Measurements from ENCODE around the gene C19orf25.

C19orf25 gene

DNA sequence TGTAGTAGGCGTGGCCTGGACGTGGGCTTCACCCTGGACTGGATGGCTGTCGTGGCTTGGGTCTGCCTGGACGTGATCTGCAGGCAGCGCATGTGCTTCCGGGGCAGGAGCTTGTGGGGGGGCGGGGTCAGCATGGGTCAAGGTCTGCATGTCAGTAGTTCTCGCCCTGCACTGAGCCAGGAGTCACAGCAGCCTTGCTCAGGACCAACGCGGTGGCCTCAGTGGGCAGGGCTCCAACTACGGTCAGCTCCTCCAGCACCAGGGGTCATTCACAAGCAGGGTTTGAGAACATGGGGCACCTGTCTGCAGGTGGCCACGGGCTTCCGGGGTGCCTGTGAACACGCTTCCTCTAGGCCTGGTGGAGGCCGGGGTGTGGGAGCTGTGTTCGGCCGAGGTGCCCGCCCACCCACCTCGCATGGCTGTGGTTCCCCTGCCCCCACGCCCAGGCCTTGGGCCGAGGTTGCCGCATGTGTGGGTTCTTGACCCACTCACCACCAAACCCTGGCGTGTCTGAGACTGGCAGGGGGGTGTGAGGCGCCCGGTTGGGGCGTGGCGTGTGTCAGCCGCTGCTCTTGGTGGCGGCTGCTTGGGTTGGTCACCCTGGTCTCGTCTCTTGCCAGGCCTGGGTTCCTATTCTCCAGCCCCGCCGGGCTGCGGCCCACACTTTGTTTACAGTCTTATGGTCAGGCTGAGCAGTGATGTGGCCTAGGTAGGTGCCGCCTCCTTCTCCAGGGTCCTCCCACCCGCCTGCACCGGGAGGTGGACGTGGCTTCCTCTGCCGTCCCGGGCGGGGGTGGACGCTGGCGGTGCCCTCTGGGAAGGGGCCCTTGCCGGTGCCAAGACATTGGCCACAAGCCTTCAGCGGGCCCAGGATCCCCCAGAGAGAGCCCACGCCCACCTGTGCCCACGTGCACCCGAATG lies 45.6 kb downstream of the C19orf25 start:
- no peak overlapping the region for H3K4me3 ChIP-seq (ENCODE audit: low read length)
- no peak overlapping the region for H3K27ac ChIP-seq (ENCODE audit: low read length)
- no peaks in the 10 kb centered on the region for H3K4me1 ChIP-seq (ENCODE audit: insufficient read depth, low read length)
- H3K9ac ChIP-seq (ENCODE audit: low read depth, low read length), result no peak overlapping the region
- peaks cover 58% of the 10 kb centered on the region for H3K36me3 ChIP-seq (ENCODE audit: insufficient read depth, low read depth, low read length)
- no peaks in the 10 kb centered on the region for H3K27me3 ChIP-seq (ENCODE audit: insufficient read depth, low read length)
- H3K9me3 ChIP-seq (ENCODE audit: insufficient read depth, low read depth, low read length), result no peaks in the 10 kb centered on the region

DNA sequence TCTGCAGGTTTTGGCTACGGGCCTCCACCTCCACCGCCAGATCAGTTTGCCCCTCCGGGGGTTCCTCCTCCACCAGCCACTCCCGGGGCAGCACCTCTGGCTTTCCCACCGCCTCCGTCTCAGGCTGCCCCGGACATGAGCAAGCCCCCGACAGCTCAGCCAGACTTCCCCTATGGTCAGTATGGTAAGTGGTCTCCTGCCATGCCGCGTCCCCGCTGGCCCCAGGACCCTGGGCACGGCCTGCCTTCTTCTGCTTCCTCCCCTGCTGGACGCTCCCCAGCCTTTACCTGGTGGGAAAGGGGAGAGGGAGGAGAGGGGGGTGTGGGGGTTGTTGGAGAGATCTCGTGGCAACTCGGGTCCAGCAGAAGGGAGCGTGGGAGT lies 46.5 kb downstream of the C19orf25 start:
- Histone ChIP-seq H3K27ac (ENCODE audit: low read length) (no peak overlapping the region), H3K36me3 (ENCODE audit: insufficient read depth, low read depth, low read length) (peaks cover 67% of the 10 kb centered on the region), H3K27me3 (ENCODE audit: insufficient read depth, low read length) (no peaks in the 10 kb centered on the region), H3K4me3 (ENCODE audit: low read length) (no peak overlapping the region), H3K9me3 (ENCODE audit: insufficient read depth, low read depth, low read length) (no peaks in the 10 kb centered on the region), H3K9ac (ENCODE audit: low read depth, low read length) (no peak overlapping the region), H3K4me1 (ENCODE audit: insufficient read depth, low read length) (no peaks in the 10 kb centered on the region)

DNA sequence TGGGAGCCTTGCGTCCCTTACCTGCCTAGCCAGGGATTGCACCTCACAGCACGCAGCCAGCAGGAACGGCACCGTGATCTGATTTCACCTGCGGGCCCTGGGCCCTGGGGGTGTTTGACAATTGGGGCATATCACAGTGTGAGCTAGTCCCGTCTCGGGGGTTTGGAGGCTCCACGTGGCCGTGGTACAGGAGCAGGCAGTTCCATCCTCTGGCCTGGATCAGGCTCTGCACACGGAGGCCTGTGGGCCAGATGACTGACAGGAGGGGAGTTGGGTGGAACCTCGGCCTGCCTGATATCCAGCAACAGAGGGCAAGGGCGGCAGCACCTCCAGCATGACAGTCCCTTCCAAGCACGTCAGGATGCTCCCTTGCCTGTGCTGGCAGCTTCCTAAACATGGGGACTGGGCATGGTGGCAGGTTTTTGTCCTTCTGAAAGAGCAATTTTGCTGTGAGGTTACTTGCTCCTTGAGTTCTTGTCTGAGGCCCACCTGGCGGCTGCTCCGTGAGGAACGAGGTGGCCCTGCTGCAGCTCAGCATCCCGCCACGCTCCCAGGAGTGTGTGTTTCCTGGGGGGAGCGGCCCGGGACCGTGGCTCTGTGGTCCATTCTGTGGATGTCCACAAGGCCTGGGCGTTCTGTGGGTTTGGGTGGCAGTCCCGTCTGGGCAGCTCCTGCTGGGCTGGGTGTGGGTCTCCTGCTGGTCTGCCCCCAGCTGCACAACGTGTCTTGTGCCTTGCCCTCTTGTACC lies 47.1 kb downstream of the C19orf25 start:
- Histone ChIP-seq H3K36me3 (ENCODE audit: insufficient read depth, low read depth, low read length) (peaks cover 73% of the 10 kb centered on the region), H3K27ac (ENCODE audit: low read length) (no peak overlapping the region), H3K9ac (ENCODE audit: low read depth, low read length) (no peak overlapping the region), H3K27me3 (ENCODE audit: insufficient read depth, low read length) (no peaks in the 10 kb centered on the region), H3K4me1 (ENCODE audit: insufficient read depth, low read length) (no peaks in the 10 kb centered on the region), H3K9me3 (ENCODE audit: insufficient read depth, low read depth, low read length) (no peaks in the 10 kb centered on the region), H3K4me3 (ENCODE audit: low read length) (no peak overlapping the region)

DNA sequence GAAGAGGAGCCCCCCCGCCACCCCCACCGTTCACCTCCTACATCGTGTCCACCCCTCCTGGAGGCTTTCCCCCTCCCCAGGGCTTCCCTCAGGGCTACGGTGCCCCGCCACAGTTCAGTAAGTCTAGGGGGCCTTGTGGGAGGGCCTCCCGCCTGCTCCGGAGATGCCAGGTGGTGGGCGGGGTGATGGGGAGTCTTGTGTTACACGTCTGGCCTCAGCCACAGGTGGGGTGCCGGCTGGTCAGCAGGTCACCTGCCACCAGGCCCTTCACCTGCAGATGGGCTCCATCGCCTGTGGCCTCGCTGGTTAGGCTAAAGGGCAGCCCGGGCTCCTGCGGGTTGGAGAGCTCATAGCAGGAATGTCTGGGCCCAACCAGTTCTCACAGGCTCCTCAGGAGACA lies 48.8 kb downstream of the C19orf25 start:
- H3K27me3 ChIP-seq (ENCODE audit: insufficient read depth, low read length), result no peaks in the 10 kb centered on the region
- no peaks in the 10 kb centered on the region for H3K4me1 ChIP-seq (ENCODE audit: insufficient read depth, low read length)
- peaks cover 85% of the 10 kb centered on the region for H3K36me3 ChIP-seq (ENCODE audit: insufficient read depth, low read depth, low read length)
- H3K27ac ChIP-seq (ENCODE audit: low read length), result no peak overlapping the region
- H3K4me3 ChIP-seq (ENCODE audit: low read length), result no peak overlapping the region
- no peaks in the 10 kb centered on the region for H3K9me3 ChIP-seq (ENCODE audit: insufficient read depth, low read depth, low read length)
- H3K9ac ChIP-seq (ENCODE audit: low read depth, low read length), result no peak overlapping the region

DNA sequence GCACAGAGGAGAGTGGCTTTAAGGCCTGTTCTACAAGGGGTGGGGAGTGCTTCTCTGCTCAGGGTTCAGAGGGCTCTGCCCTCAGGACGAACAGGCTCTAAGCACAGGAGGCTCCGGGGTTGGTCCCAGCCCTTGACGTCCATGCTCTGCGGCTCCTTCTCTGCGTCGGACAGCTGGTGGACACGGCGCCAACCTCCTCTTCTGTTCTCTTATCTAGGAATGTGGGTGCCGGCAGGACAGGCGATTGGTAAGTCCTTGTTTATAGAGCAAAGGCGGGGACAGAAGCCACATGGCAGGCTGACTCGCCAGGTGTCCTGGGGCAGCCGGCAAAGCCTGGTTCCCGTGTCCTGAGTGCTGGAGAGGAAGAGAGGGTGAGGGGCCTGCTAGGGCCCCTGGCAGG lies 49.3 kb downstream of the C19orf25 start:
- Histone ChIP-seq H3K36me3 (ENCODE audit: insufficient read depth, low read depth, low read length) (peaks cover 88% of the 10 kb centered on the region), H3K27me3 (ENCODE audit: insufficient read depth, low read length) (no peaks in the 10 kb centered on the region), H3K4me1 (ENCODE audit: insufficient read depth, low read length) (no peaks in the 10 kb centered on the region), H3K27ac (ENCODE audit: low read length) (no peak overlapping the region), H3K4me3 (ENCODE audit: low read length) (no peak overlapping the region), H3K9me3 (ENCODE audit: insufficient read depth, low read depth, low read length) (no peaks in the 10 kb centered on the region), H3K9ac (ENCODE audit: low read depth, low read length) (no peak overlapping the region)

DNA sequence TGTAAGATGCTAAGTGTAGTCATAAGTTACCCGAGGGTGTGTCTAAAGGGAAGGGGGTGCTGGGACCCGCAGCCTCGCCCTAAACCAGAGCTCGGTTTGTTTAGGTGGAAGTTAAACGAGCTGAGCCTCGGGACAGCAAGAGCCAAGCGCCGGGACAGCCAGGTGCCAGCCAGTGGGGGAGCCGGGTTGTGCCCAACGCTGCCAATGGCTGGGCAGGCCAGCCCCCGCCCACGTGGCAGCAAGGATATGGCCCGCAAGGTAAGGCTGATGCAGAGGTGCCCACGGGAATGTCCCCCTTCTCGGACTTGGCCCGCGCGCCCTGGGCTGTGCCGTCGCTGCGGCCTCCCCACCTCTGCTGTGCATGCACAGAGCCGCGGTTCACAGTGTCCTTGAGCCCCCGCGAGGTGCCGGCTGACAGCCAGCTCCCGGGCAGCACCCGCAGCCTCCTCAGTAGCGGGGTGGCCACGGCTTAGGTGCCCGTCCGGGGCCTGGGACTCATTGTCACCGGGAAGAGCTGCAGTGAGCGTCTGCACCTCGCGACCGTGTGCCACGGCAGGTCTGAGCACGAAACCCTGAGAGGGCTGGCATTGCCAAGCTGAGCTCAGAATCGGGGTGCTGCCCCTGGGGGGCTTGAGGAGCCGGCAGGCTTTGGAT lies 50.1 kb downstream of the C19orf25 start:
- Histone ChIP-seq H3K9ac (ENCODE audit: low read depth, low read length) (no peak overlapping the region), H3K27ac (ENCODE audit: low read length) (no peak overlapping the region), H3K27me3 (ENCODE audit: insufficient read depth, low read length) (no peaks in the 10 kb centered on the region), H3K4me1 (ENCODE audit: insufficient read depth, low read length) (no peaks in the 10 kb centered on the region), H3K9me3 (ENCODE audit: insufficient read depth, low read depth, low read length) (no peaks in the 10 kb centered on the region), H3K36me3 (ENCODE audit: insufficient read depth, low read depth, low read length) (peaks cover 88% of the 10 kb centered on the region), H3K4me3 (ENCODE audit: low read length) (no peak overlapping the region)

DNA sequence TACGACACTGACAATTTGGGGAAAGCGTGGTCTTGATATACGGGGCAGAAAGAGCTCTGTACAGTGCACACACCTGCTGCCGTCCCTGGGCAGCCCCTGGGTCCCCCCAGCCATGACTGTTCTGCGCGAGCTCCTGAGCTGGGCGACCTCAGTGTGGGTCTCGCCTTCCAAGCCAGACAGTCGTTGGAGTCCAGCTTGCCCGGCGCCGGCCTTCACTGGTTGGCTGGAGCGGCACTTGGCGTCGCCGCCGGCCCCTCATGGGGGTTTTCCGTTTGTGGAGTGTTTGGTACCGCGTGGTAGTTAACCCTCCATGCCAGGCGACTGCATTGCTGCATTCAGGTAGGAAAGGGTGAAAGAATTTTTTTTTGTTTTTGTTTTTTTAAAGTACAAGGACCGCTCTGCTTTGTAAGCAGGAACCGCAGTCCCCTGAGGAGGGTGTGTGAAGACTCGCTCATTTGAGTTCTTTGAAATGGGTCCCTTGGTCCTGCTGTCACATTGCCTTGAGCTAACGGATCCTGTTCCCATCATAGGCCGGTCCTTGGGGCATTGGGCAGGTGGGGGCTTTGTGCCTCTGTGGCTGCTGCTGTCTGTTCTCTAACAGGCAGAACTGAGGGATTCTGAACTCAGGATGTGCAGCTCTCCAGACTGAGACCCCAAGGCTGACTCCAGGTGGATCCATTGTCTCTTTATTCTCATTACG lies 51.6 kb downstream of the C19orf25 start:
- no peaks in the 10 kb centered on the region for H3K27me3 ChIP-seq (ENCODE audit: insufficient read depth, low read length)
- H3K4me3 ChIP-seq (ENCODE audit: low read length), result no peak overlapping the region
- H3K27ac ChIP-seq (ENCODE audit: low read length), result no peak overlapping the region
- H3K9me3 ChIP-seq (ENCODE audit: insufficient read depth, low read depth, low read length), result no peaks in the 10 kb centered on the region
- H3K4me1 ChIP-seq (ENCODE audit: insufficient read depth, low read length), result no peaks in the 10 kb centered on the region
- H3K36me3 ChIP-seq (ENCODE audit: insufficient read depth, low read depth, low read length), result peaks cover 91% of the 10 kb centered on the region
- no peak overlapping the region for H3K9ac ChIP-seq (ENCODE audit: low read depth, low read length)

DNA sequence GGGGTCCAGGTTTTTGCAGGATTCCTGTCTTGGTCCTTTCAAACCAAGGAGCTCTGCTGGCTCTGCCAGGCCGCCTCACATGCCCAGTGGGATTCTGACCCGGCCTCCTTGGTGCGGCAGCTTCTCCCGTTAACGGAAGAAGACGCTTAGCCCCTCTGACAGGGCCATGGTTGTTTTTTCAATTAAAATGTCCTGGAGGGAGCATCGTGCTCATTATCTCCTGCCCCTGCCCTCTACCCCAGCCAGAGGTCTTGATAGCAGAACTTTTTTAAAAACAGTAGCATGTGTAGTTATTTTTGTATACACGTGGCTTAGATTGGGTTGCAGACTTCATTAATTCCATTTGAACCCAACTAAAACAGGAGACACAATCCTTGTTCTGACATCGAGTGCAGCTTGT lies 52.3 kb downstream of the C19orf25 start:
- H3K9me3 ChIP-seq (ENCODE audit: insufficient read depth, low read depth, low read length), result no peaks in the 10 kb centered on the region
- H3K9ac ChIP-seq (ENCODE audit: low read depth, low read length), result no peak overlapping the region
- H3K4me3 ChIP-seq (ENCODE audit: low read length), result no peak overlapping the region
- H3K4me1 ChIP-seq (ENCODE audit: insufficient read depth, low read length), result no peaks in the 10 kb centered on the region
- no peaks in the 10 kb centered on the region for H3K27me3 ChIP-seq (ENCODE audit: insufficient read depth, low read length)
- no peak overlapping the region for H3K27ac ChIP-seq (ENCODE audit: low read length)
- H3K36me3 ChIP-seq (ENCODE audit: insufficient read depth, low read depth, low read length), result peaks cover 91% of the 10 kb centered on the region

DNA sequence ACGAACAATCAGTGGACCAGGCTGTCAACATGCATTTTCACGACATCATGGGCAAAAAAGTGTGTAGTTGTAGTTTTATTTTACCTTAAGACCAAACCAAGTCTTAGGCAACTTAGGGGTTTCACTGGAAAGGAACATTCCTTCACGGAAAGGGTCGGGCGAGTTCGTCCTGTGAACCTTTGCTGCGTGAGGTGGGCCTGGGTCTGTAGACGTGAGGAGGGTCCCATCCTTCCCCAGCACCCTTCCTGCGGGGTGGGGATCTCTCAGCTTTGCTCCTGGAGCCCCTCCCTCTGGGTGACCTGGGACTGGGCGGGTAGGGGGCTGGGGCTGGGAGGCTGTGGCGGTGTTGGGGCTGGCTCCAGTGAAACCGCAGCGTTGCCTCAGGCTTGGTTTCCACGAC lies 53.1 kb downstream of the C19orf25 start:
- Histone ChIP-seq H3K36me3 (ENCODE audit: insufficient read depth, low read depth, low read length) (peaks cover 94% of the 10 kb centered on the region), H3K27ac (ENCODE audit: low read length) (no peak overlapping the region), H3K4me3 (ENCODE audit: low read length) (no peak overlapping the region), H3K9ac (ENCODE audit: low read depth, low read length) (no peak overlapping the region), H3K9me3 (ENCODE audit: insufficient read depth, low read depth, low read length) (no peaks in the 10 kb centered on the region), H3K27me3 (ENCODE audit: insufficient read depth, low read length) (no peaks in the 10 kb centered on the region), H3K4me1 (ENCODE audit: insufficient read depth, low read length) (no peaks in the 10 kb centered on the region)

DNA sequence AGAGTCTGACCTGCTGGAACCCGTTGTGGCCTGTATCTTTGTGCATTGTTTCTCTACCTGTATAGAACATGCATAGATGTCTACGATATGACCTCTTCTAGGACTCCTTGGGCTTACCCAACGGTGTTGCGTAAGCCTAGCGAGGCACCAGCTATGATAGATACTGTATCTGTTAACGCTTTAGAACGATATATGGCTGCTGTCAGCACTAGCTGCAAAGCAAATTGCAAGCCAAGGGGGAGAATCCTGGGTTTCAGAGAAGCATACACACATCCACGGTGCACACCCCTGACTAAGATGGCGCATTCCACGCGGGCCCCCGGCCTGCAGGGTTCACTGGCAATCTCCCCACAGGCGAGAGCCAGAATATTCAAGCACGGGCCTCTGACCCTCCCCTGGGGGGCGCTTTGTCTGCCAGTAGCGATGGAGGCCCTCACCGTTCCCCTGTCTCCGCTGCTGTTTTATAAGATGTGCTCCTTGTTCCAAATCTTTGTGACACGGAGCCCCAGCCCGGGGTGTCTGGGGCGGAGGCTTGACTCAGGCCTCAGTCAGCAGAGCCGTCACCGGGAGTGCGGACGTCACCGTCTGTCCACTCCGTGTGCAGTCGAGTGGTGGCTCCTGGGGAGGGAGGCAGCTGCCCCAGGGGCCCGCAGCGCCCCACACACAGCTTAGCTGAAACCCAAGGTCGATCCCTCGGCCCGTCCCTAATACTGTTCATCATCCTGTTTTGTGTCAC lies 53.7 kb downstream of the C19orf25 start:
- no peaks in the 10 kb centered on the region for H3K4me1 ChIP-seq (ENCODE audit: insufficient read depth, low read length)
- no peak overlapping the region for H3K4me3 ChIP-seq (ENCODE audit: low read length)
- no peak overlapping the region for H3K27ac ChIP-seq (ENCODE audit: low read length)
- H3K36me3 ChIP-seq (ENCODE audit: insufficient read depth, low read depth, low read length), result peaks cover 98% of the 10 kb centered on the region
- no peak overlapping the region for H3K9ac ChIP-seq (ENCODE audit: low read depth, low read length)
- H3K9me3 ChIP-seq (ENCODE audit: insufficient read depth, low read depth, low read length), result no peaks in the 10 kb centered on the region
- H3K27me3 ChIP-seq (ENCODE audit: insufficient read depth, low read length), result no peaks in the 10 kb centered on the region
